SK-N-MC (cell line): ENCODE results near the gene SLC35E4.

ENCODE experiments used
- EZH2 ChIP-seq: fragments of 200-600 bp; sonication (generic); IDR thresholded peaks from one replicate; pipeline ENCODE4 v1.6.1; 2017; ENCODE audit warnings: antibody characterized with exemption
- POLR2AphosphoS5 ChIP-seq: IDR thresholded peaks from 2 replicates; pipeline ENCODE4 v1.6.1; 2012; ENCODE audit warnings: mild to moderate bottlenecking, low read depth, low read length, borderline replicate concordance

DNA sequence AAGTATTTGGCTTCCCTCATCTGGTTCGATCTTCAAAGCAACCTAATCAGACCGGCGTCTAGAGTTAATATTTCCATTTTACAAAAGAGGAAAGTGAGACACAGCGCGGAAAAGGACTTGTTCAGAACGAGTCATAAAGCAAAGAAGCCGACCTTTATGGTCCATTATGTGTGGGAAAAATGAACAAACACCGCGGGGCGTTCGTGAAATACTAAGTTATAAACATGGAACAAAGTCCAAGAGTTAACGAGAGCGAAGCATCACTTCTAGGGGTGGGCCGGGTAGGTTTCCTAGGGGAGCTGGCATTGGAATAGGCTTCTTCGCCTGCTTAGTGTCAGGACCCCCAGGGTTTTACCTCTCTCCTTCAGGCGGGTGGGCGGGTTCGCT lies 31.5 kb downstream of the SLC35E4 start:
- TF ChIP-seq EZH2, result no peak
- no peak for TF ChIP-seq POLR2AphosphoS5
